Measurements from ENCODE around the gene NPTN. TPM values are rescaled to one million over a fixed set of nuclear protein-coding genes. Genes with fewer than 3 reads are reported as not detected.

Gene NPTN
- total RNA-seq = 100 to 1,000 TPM; 186 to 225 TPM

DNA sequence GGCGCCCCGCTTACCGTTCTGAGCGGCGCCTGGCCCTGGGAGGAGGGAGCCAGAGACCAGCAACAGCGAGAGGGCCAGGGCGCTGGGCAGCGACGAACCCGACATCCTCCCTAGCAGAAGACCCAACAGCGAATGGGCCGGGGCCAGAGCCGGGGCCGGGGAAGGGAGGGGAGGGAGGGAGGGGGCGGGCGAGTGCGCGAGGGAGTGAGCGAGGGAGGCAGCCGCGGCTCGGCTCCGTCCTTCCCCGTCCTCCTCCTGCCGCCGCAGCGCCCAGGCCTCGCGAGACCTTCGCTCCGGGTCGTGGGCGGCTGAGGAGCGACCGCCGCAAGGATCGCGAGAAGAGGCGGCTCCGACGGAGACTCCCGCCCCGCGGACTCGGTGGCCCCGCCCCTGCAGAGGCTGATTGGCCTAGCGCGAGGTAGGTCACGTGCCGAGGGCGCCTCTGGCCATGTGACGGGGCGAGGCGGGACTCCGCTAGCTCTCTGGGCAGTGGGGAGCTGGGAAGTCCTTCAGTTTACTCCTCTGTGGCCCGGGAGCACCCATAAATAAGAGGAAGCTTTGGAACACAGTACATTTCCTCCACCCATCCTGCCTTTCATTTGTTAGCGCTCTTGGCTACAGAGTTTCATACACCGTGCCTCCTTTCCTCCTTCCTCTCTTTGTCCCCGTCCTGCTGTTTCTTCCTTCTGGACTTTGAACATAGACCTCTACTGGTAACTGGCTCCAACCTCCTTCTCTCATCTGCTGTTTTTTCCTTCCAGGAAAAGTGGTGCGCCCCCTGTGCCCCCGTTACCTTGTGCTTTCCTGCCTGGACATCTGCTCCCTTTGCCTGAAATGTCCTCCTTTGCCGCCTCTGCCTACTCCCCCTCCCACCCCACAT, at the start of gene NPTN:
NPTN (minus strand) TSS at position 279 of the 880 bp plus-strand sequence; CDS start at position 105, 174 bp downstream.
- H3K27me3 ChIP-seq = no peaks in the 10 kb centered on the region
- H3K4me3 ChIP-seq = peak within 1 kb of the TSS; percentile 86 to 98
- TF ChIP-seq, protein P1, sequence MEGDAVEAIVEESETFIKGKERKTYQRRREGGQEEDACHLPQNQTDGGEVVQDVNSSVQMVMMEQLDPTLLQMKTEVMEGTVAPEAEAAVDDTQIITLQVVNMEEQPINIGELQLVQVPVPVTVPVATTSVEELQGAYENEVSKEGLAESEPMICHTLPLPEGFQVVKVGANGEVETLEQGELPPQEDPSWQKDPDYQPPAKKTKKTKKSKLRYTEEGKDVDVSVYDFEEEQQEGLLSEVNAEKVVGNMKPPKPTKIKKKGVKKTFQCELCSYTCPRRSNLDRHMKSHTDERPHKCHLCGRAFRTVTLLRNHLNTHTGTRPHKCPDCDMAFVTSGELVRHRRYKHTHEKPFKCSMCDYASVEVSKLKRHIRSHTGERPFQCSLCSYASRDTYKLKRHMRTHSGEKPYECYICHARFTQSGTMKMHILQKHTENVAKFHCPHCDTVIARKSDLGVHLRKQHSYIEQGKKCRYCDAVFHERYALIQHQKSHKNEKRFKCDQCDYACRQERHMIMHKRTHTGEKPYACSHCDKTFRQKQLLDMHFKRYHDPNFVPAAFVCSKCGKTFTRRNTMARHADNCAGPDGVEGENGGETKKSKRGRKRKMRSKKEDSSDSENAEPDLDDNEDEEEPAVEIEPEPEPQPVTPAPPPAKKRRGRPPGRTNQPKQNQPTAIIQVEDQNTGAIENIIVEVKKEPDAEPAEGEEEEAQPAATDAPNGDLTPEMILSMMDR (IDR thresholded peaks at IDR 0.05) = no peak
- no peaks in the 10 kb centered on the region for H3K36me3 ChIP-seq
- no peaks in the 10 kb centered on the region for H3K9me3 ChIP-seq
- DNase-seq (ENCODE audit: low spot score) = peak; percentile 98
- H3K4me1 ChIP-seq = peaks cover 0 to 45% of the 10 kb centered on the region in 2 donors
- peak within 1 kb of the TSS; percentile 95 to 97 for H3K27ac ChIP-seq

DNA sequence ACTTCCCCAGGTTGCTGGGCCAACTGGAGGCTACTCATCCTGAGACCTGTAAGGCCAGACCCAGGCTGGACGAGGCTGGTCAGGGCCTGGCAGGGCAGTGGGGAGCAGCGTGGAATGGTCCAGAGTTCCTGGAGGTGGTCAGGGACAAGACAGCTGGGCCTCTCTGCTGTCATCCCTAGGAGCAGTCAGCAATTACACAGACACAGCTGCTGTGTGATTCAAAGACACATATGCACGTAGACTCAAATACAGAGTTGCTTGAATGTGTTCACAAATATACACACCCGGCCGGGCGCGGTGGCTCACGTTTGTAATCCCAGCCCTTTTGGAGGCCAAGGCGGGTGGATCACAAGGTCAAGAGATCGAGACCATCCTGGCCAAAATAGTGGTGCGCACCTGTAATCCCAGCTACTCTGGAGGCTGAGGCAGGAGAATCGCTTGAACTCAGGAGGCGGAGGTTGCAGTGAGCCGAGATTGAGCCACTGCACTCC, 49.5 kb upstream of the NPTN start:
- peaks cover 0 to 44% of the 10 kb centered on the region in 2 donors for H3K4me1 ChIP-seq
- no peak overlapping the region for H3K27ac ChIP-seq
- DNase-seq (ENCODE audit: low spot score) = no peak

DNA sequence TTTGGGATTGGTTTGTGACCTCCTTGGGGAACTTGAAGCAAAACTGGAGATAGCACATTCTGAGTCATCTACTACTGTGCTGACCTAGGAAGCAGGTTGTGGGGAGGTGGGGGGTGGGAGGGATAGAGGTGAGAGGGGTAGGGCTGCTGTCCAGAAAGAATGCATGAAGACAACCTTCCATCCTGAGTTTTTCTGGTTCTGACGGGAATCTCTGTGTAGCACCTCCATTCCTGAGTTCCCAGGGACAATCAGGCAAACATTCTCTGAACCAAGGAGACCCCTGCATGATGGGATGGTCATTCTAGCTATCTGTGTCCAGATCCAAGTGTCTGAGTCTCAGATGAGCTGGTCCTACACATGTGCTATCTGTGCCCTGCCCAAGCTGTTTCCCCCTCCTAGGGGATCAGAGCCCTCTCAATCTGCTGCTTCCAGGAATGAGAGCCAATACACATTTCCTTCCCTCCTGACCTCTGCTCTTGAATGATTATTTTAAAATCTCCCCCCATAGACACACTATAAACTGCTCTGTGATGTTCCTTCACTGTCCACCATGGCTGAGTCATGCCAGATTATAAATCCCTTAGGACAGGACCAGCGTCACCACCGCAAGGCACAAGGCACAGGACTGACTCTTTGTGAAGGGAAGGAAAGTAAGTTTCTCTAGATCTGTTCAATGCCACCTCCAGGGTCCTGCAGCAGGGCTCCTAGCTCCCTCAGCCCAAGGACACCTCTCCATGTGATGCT, 48.8 kb upstream of the NPTN start:
- Histone ChIP-seq H3K9me3 (no peaks in the 10 kb centered on the region), H3K27me3 (no peaks in the 10 kb centered on the region), H3K4me1 (peaks cover 0 to 42% of the 10 kb centered on the region in 2 donors), H3K36me3 (no peaks in the 10 kb centered on the region), H3K27ac (no peak overlapping the region), H3K4me3 (no peak overlapping the region)
- TF ChIP-seq, protein P1 (IDR thresholded peaks at IDR 0.05) = no peak
- no peak for DNase-seq (ENCODE audit: low spot score)

More for the DNA sequence above, 49.5 kb upstream of the NPTN start:
- Histone ChIP-seq H3K4me3 (no peak overlapping the region), H3K36me3 (no peaks in the 10 kb centered on the region), H3K9me3 (no peaks in the 10 kb centered on the region), H3K27me3 (no peaks in the 10 kb centered on the region)
- TF ChIP-seq, protein P1 (IDR thresholded peaks at IDR 0.05) = no peak

DNA sequence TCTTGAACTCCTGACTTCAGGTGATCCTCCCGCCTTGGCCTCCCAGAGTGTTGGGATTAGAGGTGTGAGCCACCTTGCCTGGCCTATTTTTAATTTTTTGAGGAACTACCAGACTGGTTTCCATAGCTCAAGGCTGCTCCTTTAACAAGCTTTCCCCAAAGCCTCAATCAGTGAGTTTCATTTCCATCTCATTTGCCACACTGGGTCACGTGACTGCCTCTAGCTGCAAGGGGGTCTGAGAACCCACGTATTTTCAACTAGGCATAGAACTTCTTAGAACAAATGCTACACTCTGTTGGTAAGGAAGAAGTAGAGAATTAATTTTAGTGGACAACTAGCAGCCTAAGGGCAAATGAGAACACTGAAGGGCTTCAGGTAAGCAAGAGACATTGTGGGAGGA, 47.9 kb upstream of the NPTN start:
- Histone ChIP-seq H3K9me3 (no peaks in the 10 kb centered on the region), H3K36me3 (no peaks in the 10 kb centered on the region), H3K27ac (no peak overlapping the region), H3K4me1 (peaks cover 0 to 32% of the 10 kb centered on the region in 2 donors), H3K4me3 (no peak overlapping the region), H3K27me3 (no peaks in the 10 kb centered on the region)
- TF ChIP-seq, protein P1 (IDR thresholded peaks at IDR 0.05) = no peak
- no peak for DNase-seq (ENCODE audit: low spot score)

DNA sequence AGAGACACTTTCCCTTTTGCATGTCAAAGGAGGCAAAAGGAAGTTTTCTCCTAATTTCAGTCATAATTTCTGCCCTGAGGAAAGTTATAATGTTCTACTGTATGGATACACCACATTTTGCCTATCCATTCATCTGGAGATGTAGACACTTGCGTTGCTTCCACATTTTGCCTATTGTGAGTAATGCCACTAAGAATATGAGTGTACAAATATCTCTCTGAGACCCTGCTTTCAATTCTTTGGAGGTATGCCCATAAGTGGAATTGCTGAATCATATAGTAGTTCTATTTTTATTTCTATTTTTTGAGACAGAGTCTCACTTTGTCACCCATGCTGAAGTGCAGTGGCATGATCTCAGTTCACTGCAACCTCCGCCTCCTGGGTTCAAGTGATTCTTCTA, 47.4 kb upstream of the NPTN start:
- H3K36me3 ChIP-seq = no peaks in the 10 kb centered on the region

More for the DNA sequence above, 47.4 kb upstream of the NPTN start:
- no peak overlapping the region for H3K27ac ChIP-seq
- peaks cover 0 to 27% of the 10 kb centered on the region in 2 donors for H3K4me1 ChIP-seq
- no peak for DNase-seq (ENCODE audit: low spot score)
- no peak overlapping the region for H3K4me3 ChIP-seq
- no peaks in the 10 kb centered on the region for H3K9me3 ChIP-seq
- TF ChIP-seq, protein P1 (IDR thresholded peaks at IDR 0.05) = no peak
- H3K27me3 ChIP-seq = no peaks in the 10 kb centered on the region
